ENCODE data around the gene PCDH9.
"Not testable (repeated sequence)": the region's sequence is repeated elsewhere in the genome, so short reads cannot be mapped to it uniquely, and the experiment has no call there.

PCDH9 gene

GRCh38 chr13:67135356-67135755 lies 94.8 kb downstream of the PCDH9 start:
- no peak for FAIRE-seq

GRCh38 chr13:67134417-67135129 lies 95.6 kb downstream of the PCDH9 start:
- no peak for DNase-seq (ENCODE audit: insufficient read length, low spot score)
- FAIRE-seq: no peak

More at GRCh38 chr13:67135356-67135755, 94.8 kb downstream of the PCDH9 start:
- DNase-seq (ENCODE audit: insufficient read length, low spot score): no peak

DNA sequence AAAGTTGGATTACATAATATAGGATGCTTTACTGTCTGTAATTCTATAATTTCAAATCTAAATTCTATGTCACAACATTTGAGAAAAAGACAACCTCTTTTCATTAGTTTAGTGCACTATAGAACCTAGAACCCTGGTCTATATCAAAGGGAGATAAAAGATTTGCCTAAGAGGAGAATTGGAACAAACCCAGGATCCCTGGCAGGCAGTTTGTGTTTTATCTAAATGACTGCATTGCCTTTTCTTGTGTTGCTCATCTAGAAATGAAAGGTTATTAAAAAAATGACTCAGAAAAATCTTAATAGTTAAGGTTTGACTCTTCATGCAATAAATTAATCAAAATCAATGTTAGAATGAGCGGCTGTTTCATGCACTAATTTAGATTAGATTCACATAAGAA lies 96.7 kb downstream of the PCDH9 start:
- no peak for DNase-seq (ENCODE audit: insufficient read length, low spot score)
- no peak for FAIRE-seq

GRCh38 chr13:67131393-67131792 lies 98.7 kb downstream of the PCDH9 start:
- FAIRE-seq (no peak), DNase-seq (ENCODE audit: insufficient read length, low spot score) (no peak)

DNA sequence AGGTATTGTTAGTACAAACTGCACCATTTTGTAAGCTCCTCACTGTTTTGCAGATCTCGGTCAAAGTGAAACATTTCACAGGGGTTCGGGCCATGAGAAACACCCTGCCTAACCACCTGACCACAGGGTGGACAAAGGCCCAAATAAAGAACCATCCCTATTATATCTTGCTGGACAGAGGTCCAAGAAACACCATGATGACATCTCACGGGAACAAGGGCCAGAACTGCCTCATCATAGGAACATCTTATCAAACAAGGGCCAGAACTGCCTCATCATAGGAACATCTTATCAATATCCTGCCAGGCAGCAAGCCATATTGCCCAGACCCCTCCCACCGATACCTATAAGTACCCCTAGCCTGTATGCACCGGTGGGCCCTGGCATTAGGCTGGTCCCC lies 99.7 kb downstream of the PCDH9 start:
- FAIRE-seq (no peak), DNase-seq (ENCODE audit: insufficient read length, low spot score) (no peak)

DNA sequence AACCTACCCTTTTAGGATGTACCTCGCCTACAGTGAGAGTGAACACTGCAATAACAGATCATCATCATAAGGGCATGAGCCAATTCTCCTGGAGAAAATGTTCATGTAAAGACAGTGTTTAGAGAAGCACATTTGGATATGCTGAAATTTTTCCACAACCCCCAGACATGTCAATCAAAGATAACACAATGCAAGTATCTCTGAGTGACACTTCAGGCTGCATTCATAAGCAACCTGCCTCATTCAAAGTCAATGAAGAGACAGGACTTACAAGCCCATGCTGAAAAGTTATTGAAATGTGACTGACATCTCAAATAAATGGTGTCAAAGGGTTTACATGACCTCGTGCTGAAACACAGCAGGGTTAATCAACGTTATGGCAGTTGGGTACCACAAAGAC lies 102.0 kb downstream of the PCDH9 start:
- FAIRE-seq (no peak), DNase-seq (ENCODE audit: insufficient read length, low spot score) (no peak)

DNA sequence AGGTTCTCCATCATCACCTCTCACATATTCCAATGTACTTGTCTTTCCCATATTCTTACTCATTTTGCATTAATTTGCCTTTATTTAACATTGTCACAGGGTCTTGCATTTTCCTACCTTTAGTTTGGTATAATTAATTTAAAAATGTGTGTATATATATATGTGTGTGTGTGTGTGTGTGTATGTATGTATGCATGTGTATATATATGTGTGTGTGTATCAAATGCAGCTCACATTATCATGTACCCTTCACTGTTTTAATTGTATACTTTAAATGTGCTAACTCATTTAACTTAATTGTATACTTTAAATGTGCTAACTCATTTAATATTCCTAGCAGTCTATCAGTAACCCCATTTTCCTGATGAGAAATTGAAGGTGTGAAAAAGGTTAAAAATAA lies 104.5 kb downstream of the PCDH9 start:
- DNase-seq (ENCODE audit: insufficient read length, low spot score): no peak
- FAIRE-seq: no peak

DNA sequence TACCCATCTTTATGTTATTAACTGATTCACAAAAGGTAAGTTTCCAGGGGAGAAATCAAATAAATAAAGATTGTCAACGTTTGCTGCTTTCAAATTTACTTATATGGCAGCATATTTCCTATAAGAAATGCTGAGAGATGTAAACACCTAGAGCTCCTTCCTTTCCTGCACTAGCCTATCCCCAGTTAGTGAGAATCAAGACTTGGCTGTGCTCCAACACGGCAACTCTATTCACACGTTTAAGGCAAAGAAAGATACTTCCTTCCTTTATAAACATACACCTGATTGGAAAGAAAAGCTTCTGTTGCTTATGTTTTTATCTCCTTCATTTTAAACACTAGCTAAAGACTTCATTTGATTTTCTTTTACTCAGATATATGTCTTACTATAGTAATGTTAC lies 107.0 kb downstream of the PCDH9 start:
- no peak for FAIRE-seq

DNA sequence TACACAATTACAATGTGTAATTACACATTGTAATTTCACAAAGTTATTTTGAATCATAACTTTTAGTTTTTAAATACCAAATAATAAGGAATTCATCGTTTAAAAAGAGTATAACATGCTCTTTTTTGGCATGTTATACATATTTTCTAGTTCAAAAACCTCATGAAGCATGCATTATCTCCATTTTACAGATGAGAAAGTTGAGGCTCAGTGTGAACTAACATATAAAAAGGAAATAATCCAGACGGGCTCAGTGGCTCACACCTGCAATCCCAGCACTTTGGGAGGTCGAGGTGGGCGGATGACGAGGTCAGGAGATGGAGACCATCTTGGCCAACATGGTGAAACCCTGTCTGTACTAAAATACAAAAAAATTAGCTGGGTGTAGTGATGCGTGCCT lies 107.9 kb downstream of the PCDH9 start:
- FAIRE-seq: no peak
- no peak for DNase-seq (ENCODE audit: insufficient read length, low spot score)

More for the DNA sequence above, 107.0 kb downstream of the PCDH9 start:
- no peak for DNase-seq (ENCODE audit: insufficient read length, low spot score)

GRCh38 chr13:67120872-67121531 lies 109.1 kb downstream of the PCDH9 start:
- DNase-seq (ENCODE audit: insufficient read length, low spot score): no peak

DNA sequence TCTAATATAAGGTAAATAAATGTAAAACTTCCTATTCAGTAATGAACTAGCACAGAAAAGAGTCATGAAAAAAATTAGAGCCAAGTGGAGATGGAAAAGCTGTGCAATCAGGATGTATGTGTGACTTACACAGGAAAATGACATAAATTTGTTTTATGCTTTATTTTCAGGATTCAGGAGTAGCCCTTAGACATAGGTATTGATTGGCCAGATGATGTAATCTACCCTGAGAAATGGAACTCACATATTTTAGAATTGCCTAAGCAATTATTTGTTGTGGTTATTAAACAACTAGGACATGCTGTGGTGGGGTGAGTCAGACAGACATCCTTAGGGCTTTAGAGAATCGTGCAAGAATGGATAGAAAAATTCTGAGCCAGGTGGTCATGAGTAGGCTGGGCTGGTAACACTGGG lies 110.6 kb downstream of the PCDH9 start:
- no peak for FAIRE-seq
- DNase-seq (ENCODE audit: insufficient read length, low spot score): peak; percentile 27

More at GRCh38 chr13:67120872-67121531, 109.1 kb downstream of the PCDH9 start:
- no peak for FAIRE-seq

DNA sequence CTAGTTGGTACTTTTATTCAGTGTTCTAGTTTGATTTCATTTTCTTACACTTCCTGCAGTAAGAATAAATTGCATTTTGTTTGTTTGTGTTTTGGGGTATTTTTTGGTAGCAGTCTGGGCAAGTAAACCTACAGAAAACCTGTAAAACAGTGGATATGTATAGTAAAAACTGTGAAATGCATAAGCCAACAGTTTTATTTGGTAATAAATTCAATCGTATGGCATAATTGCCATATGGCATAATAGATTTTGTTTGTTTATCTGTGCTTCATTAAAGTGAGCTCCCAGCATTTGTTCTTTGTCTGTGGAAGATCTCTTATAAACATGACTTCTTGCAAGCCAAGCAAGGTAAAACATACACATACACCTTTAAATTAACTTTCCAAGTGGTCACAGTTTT lies 111.9 kb downstream of the PCDH9 start:
- FAIRE-seq: no peak
- DNase-seq (ENCODE audit: insufficient read length, low spot score): no peak

- FAIRE-seq: no peak
Observed at GRCh38 chr13:67117010-67117550, 113.1 kb downstream of the PCDH9 start.

DNA sequence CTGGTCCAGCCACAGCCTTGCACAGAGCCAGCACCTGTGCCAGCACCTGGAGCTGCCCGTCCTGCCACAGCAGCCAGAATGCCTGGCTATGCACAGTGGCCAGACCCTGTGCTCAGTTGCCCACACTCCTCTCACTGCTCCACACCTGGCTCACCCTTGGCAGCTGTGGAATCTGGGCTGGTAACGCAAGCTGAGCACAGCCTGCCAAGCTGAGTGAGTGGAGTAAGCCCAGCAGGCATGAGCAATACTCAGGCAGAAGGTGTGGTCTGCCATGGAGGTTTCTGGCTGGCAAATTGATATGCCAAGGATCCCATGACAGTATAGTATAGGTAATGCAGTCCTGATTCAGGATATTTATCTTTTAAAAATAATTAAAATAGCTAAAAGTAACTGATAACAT lies 122.2 kb downstream of the PCDH9 start:
- FAIRE-seq (no peak), DNase-seq (ENCODE audit: insufficient read length, low spot score) (no peak)

More at GRCh38 chr13:67117010-67117550, 113.1 kb downstream of the PCDH9 start:
- DNase-seq (ENCODE audit: insufficient read length, low spot score): no peak

- no peak for DNase-seq (ENCODE audit: insufficient read length, low spot score)
- FAIRE-seq: no peak
Observed at GRCh38 chr13:67106502-67107057, 123.6 kb downstream of the PCDH9 start.

DNA sequence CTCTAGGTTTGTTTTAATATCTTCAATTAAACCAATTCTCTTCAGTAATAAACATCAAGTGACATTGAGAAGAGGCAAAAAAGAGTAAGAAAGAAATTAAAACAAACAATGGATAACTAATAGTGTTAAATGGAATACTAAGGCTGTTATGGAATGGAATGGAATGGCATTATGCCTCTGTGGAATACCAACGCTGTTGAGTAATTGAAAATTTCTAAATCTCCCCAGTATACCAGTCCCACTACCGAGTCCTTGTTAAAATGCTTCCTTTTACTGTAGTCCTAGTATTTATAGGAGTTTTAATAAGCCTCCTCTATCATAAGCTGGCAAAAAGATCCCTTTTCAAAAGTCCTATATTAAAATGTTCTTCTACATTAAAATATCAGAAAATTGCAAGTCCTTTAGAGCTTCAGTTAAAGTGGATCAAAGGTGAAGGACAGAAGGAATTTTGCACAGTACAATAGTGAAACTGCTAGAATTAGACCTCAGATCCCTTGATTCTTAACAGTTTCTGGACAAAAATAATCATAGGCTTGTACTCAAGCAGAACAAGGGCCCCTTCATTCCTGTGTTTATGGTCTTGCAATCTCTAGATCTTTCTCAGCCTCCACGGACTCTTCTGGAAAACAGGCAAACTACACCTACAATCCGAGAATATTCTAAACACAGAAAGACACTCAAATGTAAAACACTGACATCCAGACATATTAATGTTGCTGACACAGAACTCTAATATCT lies 128.2 kb downstream of the PCDH9 start:
- no peak for FAIRE-seq
- DNase-seq (ENCODE audit: insufficient read length, low spot score): no peak

- DNase-seq (ENCODE audit: insufficient read length, low spot score) (peak; percentile 2), FAIRE-seq (no peak)
Observed at GRCh38 chr13:67100730-67101129, 129.4 kb downstream of the PCDH9 start.

GRCh38 chr13:67099494-67099893 lies 130.6 kb downstream of the PCDH9 start:
- FAIRE-seq: no peak
- no peak for DNase-seq (ENCODE audit: insufficient read length, low spot score)

DNA sequence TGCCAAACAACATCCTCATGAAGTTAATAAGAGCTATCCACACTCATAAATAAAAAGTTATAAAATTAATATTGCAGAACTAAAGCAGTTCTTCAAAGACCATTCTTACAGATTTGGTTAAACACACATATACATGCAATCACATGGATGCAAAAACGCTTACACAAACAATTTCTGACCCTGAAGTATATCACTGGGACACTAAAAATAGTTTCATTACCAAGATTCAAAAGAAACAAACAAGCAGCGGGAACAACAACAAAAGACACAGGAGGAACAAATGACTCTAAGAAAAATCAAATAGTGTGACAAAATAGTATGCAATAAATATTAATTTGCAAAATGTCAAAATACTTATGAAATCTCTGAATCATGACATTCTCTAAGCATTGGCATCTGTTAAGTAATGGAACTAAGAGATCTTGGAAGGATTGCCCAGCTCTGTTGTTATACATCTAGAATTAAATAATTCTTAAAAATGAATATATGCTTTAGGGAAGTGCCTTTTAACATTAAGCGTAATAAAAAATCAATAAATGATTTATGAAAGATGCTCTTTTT lies 132.2 kb downstream of the PCDH9 start:
- FAIRE-seq: no peak

DNA sequence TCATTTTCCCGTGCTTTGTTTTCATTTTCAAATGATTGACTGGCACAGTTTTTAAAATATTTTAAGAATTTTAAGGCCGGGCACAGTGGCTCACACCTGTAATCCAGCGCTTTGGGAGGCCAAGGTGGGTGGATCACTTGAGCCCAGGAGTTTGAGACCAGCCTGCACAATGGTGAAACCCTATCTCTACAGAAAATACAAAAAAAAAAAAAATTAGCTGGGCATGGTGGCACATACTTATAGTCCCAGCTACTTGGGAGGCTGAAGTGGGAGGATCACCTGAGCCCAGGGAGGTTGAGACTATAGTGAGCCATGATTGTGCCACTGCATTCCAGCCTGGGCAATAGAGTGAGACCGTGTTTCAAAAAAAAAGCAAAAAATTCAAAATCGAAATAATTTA lies 133.2 kb downstream of the PCDH9 start:
- not testable (repeated sequence) for DNase-seq (ENCODE audit: insufficient read length, low spot score)

More for the DNA sequence above, 132.2 kb downstream of the PCDH9 start:
- no peak for DNase-seq (ENCODE audit: insufficient read length, low spot score)

DNA sequence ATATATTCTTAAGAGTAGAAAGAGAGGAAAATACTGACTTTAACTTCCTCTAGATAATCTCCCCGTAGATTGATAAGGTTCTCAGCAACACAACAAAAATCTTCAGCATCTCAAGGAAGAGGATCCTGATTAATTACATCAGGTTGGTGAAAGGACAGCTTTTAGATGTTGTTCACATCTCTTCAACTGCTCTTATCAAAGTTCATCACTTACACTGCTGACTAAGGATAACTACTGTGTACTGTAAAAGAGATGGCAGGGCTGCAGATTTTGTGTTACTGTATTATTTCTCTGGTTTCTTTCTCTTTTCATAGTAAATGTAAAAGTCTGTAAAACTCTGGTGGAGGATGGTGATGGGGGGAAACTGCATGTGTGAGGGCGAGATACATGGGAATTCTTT lies 133.7 kb downstream of the PCDH9 start:
- DNase-seq (ENCODE audit: insufficient read length, low spot score) (no peak), FAIRE-seq (no peak)

More for the DNA sequence above, 133.2 kb downstream of the PCDH9 start:
- FAIRE-seq: not testable (repeated sequence)
